Activated CD8-positive, alpha-beta memory T cell treated with anti-CD3 and anti-CD28 coated beads for 48 hours (primary cell): ENCODE data around the gene HOXA7.

Source experiments
- DNase-seq, 3 experiments: peaks; one replicate each; pipeline ENCODE4 v3.0.0-alpha.2; 2020; ENCODE audit warnings: low read depth in 2 of 3, low spot score in 2 of 3

Gene HOXA7

GRCh38 chr7:27148756-27149641 lies 7.5 kb downstream of the HOXA7 start:
- DNase-seq = no peak

GRCh38 chr7:27148031-27148755 lies 8.3 kb downstream of the HOXA7 start:
- no peak for DNase-seq

GRCh38 chr7:27147199-27148030 lies 9.1 kb downstream of the HOXA7 start, which contains the start of gene HOXA6:
Gene HOXA6 (minus strand): TSS chr7:27147774. CDS start chr7:27147749, 25 bp downstream.
- no peak for DNase-seq

DNA sequence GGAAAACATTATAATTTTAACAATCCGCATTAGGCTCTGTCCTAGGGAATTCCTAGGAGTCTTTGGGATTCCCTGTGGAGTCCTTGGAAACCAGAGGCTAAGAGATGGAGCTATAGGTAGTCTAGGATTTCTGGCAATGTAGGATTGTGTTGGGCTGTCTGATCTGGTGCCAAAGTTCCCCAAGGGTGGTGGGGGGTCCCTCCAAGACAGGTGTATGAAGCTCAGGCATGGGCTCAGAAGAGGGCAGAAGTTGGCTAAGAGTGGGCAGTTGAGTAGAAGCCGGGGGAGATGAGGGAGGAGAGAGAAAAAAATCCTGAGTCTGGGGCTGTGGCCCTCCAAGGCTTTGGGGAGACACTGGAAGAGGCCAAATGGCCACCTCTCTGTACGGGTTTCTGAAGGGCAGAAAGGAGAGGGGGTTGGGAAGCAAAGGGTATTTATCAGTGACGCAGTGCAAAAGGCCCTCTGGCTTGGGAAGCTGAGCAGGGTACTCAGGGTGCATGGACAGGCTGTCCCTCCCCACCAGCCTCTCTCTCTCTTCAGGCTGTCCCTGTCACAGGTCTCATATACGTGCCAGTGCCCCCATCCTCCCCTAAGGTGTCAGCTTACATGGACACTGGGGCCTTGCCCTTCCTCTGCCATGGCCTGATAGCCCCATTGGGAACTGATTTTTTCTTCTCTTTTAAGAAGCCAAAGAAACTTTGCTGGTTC lies 9.8 kb downstream of the HOXA7 start:
- no peak for DNase-seq

- no peak for DNase-seq
Observed at GRCh38 chr7:27145914-27146412, 10.5 kb downstream of the HOXA7 start.

DNA sequence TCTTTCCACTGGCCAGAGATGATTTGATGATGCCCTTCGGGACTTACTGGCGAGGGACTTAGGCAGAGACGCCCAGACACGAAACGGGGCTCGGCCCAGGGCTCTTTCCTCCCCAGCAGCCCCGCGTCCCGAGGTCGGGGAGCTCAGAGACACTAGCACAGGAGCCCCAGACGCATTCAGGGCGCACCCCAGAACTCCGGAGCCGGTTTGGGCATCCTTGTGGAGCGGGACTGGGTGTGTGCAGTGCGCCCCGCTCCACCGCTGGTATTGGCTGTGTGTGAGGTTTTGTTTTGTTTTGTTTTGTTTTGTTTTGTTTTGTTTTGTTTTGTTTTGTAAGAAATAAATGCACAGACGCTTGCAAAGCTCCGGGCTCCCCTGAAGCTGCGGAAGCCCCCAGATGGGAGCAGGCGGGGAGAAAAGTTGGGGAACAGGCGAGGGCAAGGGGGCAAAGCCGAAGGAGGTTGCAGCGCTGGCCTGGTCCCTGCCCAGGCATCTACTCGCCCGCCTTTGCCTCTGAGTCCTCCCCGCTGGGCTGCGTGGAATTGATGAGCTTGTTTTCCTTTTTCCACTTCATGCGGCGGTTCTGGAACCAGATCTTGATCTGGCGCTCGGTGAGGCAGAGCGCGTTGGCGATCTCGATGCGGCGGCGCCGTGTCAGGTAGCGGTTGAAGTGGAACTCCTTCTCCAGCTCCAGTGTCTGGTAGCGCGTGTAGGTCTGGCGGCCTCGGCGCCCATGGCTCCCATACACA lies 11.1 kb downstream of the HOXA7 start:
- DNase-seq = no peak

DNA sequence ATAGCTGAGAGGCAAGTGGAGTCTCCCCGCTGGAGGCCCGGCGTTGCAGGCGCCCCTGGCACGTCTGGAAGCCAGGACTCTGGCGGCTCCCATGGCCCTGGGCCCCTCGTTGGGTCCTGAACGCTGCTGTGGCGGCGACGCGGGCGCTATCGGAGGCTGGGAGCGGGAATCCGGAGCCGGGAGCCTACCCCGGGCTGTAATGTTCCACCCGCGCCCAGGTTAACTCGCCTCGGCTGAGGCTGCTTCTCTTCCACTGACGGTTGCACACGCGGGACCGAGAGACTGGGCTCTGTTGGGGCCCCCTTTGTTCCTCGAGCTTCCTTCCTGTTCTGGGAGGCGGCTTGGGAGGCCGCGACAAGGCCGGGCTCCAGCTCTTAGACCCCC lies 11.7 kb downstream of the HOXA7 start:
- DNase-seq = no peak

DNA sequence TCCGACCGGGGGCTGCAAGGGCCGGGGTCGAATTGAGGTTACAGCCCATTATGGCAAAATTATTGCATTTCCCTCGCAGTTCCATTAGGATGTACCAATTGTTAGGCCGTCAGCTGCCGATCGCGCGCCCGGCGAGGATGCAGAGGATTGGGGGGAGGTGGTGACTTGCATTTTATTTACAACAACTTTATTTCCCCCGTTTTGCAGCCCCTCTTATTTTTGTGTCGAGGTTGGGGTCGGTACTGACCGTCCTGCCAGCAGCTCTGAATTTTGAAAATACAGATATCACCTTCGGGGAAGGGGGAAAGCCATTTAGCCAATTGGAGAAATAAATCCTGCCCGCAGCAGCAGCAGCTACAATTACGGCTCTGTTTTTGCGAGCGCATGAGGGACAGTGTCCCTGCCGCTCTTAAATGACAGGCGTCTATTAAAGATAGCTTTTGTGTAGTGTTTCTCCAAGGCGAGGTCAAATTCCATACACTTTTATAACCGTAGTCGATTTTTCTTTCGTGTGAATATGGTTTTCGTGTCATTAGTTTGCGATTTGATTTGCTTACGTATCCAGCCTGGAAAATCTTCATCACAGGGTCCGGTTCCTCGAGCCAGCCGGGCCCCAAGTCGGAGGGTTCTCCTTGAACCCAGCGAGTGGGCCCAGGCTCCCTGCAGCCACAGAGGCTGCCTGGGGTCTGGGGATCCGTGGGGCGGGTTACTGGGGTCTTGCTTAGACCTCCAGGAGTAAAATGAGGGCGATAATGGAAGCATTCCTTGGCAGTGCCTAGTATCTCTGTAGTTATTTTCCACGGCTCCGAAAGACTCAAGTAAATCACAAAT lies 12.3 kb downstream of the HOXA7 start:
- DNase-seq = no peak

- DNase-seq = no peak
Observed at GRCh38 chr7:27143023-27143949, 13.2 kb downstream of the HOXA7 start, which contains the start of gene HOXA5. Gene HOXA5 (minus strand): TSS chr7:27143681. CDS start chr7:27143607, 74 bp downstream.

GRCh38 chr7:27142580-27143022 lies 13.9 kb downstream of the HOXA7 start:
- no peak for DNase-seq

GRCh38 chr7:27141923-27142579 lies 14.4 kb downstream of the HOXA7 start:
- no peak for DNase-seq

GRCh38 chr7:27141137-27141922 lies 15.1 kb downstream of the HOXA7 start:
- DNase-seq = no peak

DNA sequence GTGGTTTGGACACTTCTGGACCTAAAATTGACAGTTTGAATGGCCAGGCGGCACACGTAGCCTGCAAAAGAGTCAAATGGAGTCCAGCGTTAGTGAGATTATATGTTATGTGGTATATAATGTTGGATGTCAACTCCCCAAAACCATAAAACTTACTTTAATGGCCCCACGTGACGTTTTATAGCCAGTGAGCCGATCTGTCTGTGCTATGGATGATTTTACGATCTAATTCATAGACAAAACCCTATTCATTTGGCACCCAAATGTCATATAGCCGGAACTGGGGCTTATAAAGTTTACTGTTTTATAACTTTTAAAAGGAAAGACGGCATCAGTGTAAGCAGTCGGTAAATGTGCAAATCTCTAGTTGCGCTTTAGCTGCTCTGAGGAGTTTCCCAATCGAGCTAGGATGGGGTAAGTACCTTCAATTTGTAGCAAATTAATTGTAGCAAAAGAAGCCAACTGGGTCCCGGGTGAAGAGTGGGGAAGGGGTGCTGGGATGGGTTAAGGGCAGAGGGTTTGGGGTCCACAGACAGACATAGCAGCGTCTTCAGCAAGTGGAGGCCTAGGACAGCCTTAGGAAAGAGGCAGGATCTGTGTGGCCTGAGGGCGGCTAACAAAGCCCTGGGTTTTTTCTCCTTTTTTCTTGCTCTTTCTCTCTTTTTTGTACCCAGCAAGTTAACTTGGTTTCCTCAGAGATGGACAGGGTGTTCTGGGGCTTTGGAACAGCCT lies 16.2 kb downstream of the HOXA7 start:
- DNase-seq = no peak

- DNase-seq = no peak
Observed at GRCh38 chr7:27139334-27140125, 16.9 kb downstream of the HOXA7 start.

GRCh38 chr7:27138985-27139333 lies 17.5 kb downstream of the HOXA7 start:
- no peak for DNase-seq
